GM19193 (cell line): ENCODE measurements around the gene ASAP2.

Source experiments
- POLR2A ChIP-seq: IDR thresholded peaks from 4 replicates; pipeline ENCODE4 v1.6.1; 2011; ENCODE audit not compliant: insufficient read depth, insufficient read length; ENCODE audit errors: extremely low read depth

Gene ASAP2

DNA sequence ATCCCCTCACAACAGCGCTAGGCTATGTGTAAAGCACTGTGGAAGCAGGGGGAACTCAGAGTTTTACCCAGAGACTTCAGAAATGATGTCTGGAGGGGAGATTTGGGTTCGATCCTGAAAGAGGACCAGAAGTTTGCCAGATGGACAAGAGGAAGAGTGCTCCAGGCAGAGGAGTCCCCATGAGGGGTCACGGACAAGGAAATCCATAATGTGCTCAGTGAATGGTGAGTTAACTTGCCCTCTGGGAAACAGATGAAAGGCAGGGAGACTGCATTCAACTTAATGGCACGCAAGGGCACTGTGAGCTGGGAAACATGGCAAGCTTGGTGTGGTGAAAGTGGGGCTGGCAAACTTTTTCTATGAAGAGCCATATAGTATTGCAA, 6.0 kb upstream of the ASAP2 start:
- TF ChIP-seq POLR2A: no peak

- TF ChIP-seq POLR2A: no peak
These were observed 5.3 kb upstream of the ASAP2 start for GRCh38 chr2:9201185-9201891.

- no peak for TF ChIP-seq POLR2A
These were observed 3.6 kb upstream of the ASAP2 start for GRCh38 chr2:9203006-9203405.

GRCh38 chr2:9203876-9204275, 2.7 kb upstream of the ASAP2 start:
- no peak for TF ChIP-seq POLR2A

GRCh38 chr2:9204939-9205338, 1.7 kb upstream of the ASAP2 start:
- TF ChIP-seq POLR2A: no peak

- no peak for TF ChIP-seq POLR2A
These were observed 1.1 kb upstream of the ASAP2 start for GRCh38 chr2:9205486-9205885.

- TF ChIP-seq POLR2A: no peak
These were observed 504 bp downstream of the ASAP2 start for GRCh38 chr2:9206991-9207640.

DNA sequence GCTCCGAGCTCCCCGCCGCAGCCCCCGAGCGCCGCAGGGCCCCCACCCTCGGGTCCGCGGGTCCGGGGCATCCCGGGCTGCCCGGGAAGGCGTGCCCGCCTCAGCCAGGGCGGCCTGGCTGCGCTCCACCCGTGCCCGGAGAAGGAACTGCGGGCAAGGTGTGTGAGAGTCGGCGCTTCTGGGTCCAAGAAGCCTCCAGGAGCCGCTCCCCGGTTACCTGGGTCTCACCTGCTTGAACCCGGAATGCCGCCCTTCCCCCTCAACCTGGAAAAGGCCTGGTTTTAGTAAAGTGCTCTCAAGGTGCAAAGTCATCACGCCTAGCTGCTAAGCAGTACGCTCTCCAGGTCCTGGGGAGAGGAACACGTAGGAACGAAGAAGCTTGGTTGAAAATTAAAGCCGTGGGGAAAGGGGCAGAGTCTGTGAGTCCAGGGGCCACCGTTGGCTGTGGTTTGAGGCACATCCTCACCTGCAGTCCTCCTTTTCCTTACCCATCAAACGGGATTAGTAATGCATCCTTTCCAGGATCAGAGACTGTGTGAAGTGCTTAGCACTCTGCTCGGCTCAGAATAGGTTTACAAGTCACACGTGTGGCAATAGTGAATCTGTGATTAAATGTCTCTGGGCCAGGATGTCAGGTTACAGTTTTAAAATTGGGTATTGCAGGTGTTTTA, 1.2 kb downstream of the ASAP2 start:
- no peak for TF ChIP-seq POLR2A

DNA sequence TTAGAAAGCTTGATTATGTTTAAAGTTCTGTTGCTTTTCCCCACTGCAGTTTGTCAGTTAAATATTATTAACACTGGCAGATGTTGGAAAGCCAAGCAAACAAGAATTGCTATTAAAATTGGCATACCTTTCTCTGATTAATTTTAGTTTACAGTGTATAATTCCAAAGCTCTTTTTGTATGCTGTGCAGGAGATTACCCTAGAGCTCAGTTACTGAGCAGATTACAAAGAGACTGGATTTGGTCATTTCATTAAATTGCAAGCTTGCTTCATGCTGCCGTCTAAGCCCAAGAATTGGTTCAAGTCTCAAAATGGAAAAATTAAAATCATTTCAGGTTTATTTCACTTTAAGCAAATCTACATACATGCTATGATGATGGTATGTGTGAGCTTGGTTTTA, 2.3 kb downstream of the ASAP2 start:
- no peak for TF ChIP-seq POLR2A

GRCh38 chr2:9210030-9210429, 3.4 kb downstream of the ASAP2 start:
- TF ChIP-seq POLR2A: no peak

DNA sequence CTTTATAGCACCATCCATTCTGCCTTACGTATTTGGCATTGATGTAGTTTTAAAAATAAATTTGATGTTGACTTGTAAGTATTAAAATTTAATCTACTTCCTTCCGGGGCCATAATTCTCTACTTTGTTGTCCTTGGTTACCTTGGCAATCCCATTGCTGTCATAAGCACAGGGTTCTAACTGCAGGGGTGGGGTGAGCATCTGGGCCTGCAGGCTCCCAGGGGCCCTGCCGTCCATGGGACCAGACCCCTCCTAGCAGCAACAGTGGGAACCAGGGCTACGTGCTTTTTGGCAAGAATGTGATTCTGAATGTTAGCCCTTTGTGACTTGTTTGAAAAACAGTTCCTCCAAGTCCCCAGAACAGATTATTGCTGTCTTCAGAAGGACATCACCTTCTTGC, 4.9 kb downstream of the ASAP2 start:
- TF ChIP-seq POLR2A: no peak

GRCh38 chr2:9212010-9212635, 5.5 kb downstream of the ASAP2 start:
- no peak for TF ChIP-seq POLR2A

DNA sequence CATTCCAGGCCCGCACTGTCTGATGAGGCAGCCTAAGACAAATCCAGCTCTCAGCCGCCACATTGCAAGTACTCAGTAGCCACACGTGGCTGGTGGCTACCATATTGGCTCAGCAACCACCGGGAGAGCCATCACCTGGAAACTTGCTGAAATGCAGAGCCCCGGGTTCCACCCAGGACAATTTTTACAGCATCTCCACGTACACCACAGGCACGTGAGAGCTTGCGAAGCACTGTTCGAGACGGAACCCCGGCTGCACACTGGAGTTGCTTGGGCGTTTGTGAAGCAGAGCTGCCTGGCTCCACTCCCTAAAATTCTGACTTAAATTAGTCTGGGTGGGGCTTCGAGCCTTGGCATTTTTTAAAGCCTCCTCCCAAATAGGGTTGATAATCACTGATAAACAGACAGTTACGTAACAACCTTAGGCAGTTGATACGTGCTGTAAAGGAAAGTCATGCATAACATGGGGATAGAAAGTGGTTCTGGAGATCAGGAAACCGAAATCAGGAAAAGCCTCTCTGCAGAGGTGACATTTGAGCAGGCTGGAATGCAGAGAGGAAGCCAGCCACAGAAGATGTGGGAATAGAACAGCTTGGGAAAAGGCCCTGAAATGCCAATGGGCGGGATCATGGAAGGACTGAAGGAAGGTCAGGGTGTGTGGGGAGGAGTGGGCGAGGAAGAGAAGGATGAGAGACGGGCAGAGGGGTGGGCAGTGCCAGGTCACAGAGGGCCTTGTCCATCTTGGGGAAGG, 6.2 kb downstream of the ASAP2 start:
- no peak for TF ChIP-seq POLR2A

GRCh38 chr2:9213477-9214051, 7.0 kb downstream of the ASAP2 start:
- TF ChIP-seq POLR2A: no peak
